OCI-LY7 (cell line): ENCODE data around the gene SMCHD1.
"Not testable (repeated sequence)": the region's sequence is repeated elsewhere in the genome, so short reads cannot be mapped to it uniquely, and the experiment has no call there.

Experiments
- EZH2phosphoT487 ChIP-seq: fragments of 200-600 bp; sonication (generic); IDR thresholded peaks from 2 replicates; pipeline ENCODE4 v1.6.1; 2018; ENCODE audit warnings: low read depth, borderline replicate concordance, mild to moderate bottlenecking, mixed run types, antibody characterized with exemption, low read length, moderate library complexity, mixed read lengths
- TF ChIP-seq, protein P1 (sequence below): fragments of 200-600 bp; sonication (generic); conservative IDR thresholded peaks from 2 replicates; pipeline ENCODE4 v1.5.1; 2014; ENCODE audit warnings: mild to moderate bottlenecking, antibody characterized with exemption, low read length, moderate library complexity, mixed read lengths

GRCh38 chr18:2837290-2837689 lies 181.8 kb downstream of the SMCHD1 start:
- TF ChIP-seq, protein P1, sequence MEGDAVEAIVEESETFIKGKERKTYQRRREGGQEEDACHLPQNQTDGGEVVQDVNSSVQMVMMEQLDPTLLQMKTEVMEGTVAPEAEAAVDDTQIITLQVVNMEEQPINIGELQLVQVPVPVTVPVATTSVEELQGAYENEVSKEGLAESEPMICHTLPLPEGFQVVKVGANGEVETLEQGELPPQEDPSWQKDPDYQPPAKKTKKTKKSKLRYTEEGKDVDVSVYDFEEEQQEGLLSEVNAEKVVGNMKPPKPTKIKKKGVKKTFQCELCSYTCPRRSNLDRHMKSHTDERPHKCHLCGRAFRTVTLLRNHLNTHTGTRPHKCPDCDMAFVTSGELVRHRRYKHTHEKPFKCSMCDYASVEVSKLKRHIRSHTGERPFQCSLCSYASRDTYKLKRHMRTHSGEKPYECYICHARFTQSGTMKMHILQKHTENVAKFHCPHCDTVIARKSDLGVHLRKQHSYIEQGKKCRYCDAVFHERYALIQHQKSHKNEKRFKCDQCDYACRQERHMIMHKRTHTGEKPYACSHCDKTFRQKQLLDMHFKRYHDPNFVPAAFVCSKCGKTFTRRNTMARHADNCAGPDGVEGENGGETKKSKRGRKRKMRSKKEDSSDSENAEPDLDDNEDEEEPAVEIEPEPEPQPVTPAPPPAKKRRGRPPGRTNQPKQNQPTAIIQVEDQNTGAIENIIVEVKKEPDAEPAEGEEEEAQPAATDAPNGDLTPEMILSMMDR, result not testable (repeated sequence)
- not testable (repeated sequence) for TF ChIP-seq EZH2phosphoT487
